WI38 (cell line): ENCODE measurements around the gene MTURN.
"Not testable (repeated sequence)": the region's sequence is repeated elsewhere in the genome, so short reads cannot be mapped to it uniquely, and the experiment has no call there.

Source experiments
- H3K4me3 ChIP-seq: 2 replicates; pipeline ENCODE4 v1.5.1; 2011; ENCODE audit warnings: low read depth, mild to moderate bottlenecking, control low read depth, low read length
- TF ChIP-seq, protein P1 (sequence below): IDR thresholded peaks from 2 replicates; pipeline ENCODE4 v1.5.1; 2012; ENCODE audit warnings: low read depth, mild to moderate bottlenecking, control low read depth, low read length

MTURN gene

DNA sequence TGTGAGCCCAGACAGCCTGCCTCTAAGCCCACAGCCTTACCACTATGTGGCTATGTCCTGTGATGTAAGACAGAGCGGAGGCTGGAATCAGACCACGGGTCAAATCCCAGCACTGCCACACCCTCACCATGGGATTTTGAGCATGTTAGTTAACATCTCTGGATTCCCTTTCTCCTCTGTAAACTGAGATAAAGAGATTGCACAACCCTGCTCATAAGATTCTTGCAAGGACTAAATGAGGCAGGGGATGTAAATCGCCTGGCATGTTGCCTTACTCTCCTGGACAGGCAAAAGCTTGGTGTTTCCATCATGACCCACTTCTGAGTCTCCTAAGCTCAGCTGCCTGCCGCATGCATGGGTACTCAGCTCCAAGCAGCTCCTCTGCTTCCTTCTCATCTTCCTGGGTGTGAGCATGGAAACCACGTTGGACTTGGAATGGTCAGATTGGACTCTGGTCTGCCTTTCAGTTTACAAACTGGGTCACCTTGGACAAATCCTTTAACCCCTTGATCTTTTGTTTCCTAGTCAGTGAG, 41.3 kb upstream of the MTURN start:
- TF ChIP-seq, protein P1, sequence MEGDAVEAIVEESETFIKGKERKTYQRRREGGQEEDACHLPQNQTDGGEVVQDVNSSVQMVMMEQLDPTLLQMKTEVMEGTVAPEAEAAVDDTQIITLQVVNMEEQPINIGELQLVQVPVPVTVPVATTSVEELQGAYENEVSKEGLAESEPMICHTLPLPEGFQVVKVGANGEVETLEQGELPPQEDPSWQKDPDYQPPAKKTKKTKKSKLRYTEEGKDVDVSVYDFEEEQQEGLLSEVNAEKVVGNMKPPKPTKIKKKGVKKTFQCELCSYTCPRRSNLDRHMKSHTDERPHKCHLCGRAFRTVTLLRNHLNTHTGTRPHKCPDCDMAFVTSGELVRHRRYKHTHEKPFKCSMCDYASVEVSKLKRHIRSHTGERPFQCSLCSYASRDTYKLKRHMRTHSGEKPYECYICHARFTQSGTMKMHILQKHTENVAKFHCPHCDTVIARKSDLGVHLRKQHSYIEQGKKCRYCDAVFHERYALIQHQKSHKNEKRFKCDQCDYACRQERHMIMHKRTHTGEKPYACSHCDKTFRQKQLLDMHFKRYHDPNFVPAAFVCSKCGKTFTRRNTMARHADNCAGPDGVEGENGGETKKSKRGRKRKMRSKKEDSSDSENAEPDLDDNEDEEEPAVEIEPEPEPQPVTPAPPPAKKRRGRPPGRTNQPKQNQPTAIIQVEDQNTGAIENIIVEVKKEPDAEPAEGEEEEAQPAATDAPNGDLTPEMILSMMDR: no peak
- no peak overlapping the region for H3K4me3 ChIP-seq

DNA sequence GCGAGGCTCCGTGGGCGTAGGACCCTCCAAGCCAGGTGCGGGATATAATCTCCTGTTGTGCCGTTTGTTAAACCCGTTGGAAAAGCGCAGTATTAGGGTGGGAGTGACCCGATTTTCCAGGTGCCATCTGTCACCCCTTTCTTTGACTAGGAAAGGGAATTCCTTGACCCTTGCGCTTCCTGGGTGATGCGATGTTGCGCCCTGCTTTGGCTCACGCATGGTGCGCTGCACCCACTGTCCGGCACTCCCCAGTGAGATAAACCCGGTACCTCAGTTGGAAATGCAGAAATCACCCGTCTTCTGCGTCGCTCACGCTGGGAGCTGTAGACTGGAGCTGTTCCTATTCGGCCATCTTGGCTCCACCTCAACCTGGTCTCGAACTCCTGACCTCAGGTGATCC, 36.2 kb upstream of the MTURN start:
- H3K4me3 ChIP-seq: not testable (repeated sequence)

DNA sequence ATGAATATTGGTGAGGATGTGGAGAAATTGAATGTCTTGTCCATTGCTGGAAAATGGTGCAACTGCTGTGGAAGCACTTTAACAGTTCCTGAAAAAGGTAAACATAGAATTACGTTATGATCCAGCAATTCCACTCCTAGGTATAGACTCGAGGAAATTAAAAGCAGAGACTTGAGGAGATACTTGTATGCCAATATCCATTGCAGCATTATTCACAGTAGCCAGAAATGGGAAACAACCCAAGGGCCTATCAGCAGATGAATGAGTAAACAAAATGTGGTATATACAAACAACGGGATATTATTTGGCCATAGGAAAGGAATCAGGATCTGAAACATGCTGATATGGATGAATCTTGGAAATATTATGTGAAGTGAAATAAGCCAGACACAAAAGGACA, 32.5 kb upstream of the MTURN start:
- TF ChIP-seq, protein P1: no peak
- H3K4me3 ChIP-seq: no peak overlapping the region

DNA sequence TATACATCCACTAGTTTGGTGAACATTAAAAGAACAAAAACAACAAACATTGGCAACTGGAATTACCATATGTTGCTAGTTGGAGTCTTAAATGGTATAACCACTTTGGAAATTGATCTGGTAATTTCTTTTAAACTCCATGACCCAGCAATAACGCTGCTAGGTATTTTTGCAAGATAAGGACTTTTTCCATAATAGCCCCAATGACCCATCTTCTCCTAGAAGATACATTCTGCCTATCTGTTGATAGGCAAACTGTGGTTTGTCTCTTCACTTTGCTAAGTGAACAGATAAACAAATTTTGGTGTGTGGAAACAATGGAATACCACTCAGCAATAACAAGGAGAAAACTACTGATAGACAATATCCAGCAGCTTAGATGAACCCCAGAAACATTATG, 30.6 kb upstream of the MTURN start:
- no peak overlapping the region for H3K4me3 ChIP-seq
- TF ChIP-seq, protein P1: no peak

DNA sequence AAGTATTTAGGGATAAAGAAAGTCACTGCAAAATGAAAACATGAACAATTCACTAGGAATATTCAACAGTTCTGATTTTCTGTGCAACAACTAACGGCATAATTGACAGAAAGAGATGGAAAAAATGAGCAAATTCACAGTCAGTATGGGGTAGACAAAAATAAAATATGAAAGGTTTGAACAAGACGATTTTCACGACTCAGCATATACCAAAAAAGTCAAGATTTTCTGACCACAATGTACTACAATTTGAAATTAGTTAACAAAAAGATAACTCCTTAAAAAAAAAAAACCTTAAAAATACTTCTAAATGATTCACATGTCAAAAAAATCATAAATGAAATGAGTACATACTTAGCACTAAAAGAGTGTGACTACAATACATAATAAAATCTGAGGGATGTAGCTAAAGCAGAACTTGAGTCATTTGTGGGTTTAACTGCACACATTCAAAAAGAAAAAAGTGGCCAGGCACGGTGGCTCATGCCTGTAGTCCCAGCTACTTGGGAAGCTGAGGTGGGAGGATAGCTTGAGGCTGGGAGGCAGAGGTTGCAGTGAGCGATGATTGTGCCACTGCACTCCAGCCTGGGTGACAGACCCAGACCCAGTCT, 22.6 kb upstream of the MTURN start:
- no peak overlapping the region for H3K4me3 ChIP-seq
- TF ChIP-seq, protein P1: no peak

DNA sequence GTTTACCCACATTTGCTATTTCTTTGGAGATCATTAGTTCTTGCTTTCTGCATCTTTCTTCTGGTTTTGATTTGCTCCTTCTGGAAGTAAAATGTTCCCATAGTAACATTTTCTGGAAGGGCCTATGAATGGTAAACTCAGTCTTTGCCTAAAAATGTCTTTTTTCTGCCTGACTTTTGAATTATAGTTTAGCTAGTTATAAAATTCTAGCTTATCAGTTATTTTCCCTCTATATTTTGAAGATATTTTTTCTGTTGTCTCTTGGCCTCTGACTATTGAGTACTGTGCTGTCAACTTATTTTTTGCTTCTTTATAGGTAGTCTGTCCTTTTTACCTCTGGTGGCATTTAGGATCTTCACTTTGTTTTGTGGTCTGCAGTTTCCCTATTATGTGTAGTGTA, 21.6 kb upstream of the MTURN start:
- TF ChIP-seq, protein P1: no peak
- no peak overlapping the region for H3K4me3 ChIP-seq

DNA sequence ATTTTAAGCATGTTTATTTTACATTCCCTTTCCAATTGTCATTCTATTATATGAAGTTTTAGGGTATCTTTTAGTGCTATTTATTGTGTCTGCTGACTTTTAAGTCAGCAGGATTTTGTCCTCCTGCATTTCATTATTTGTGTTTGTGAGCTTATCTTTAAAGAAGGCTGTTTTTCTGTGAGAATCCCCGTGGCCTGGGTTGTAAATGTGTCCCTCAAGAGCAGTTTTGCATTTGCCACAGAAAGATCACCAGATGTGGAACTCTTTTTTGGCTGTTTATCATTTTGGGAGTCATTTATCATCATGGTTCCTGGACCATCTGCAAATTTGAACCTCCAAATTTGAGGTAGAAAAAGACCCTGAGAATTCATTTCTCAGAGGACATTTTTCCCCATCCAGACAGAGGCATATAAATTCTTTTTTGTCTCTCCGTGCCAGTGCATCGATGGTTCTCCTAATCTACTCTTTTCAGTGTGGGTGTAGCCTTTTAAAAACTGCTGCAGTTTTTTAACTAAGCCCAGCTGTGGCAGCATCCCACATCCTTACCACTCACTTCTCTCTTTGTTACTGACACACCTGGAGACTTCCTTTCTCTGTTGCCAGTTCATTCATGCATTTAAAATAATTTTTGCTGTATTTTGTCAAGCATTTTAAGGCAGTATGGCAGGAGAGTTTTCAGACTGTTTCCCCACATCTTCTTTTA, 20.1 kb upstream of the MTURN start:
- TF ChIP-seq, protein P1: no peak
- H3K4me3 ChIP-seq: no peak overlapping the region
